Prostate gland (tissue), 2 donors: ENCODE data around the gene INO80E.

ENCODE experiments used
- CTCF ChIP-seq, 4 experiments: fragments of 200-600 bp in 2 of 4; fragments of 450-650 bp in 2 of 4; sonication (generic) in 2 of 4; IDR thresholded peaks; 1 replicate in 3 of 4; 2 replicates in 1 of 4; pipeline ENCODE4 v1.5.1; 2016 to 2019; ENCODE audit warnings: antibody characterized with exemption in 4 of 4, mild to moderate bottlenecking in 2 of 4, moderate library complexity in 2 of 4
- POLR2AphosphoS5 ChIP-seq: sonication (generic); formaldehyde crosslinking; IDR thresholded peaks from one replicate; pipeline ENCODE4 v1.6.1; 2017; ENCODE audit warnings: antibody characterized with exemption

DNA sequence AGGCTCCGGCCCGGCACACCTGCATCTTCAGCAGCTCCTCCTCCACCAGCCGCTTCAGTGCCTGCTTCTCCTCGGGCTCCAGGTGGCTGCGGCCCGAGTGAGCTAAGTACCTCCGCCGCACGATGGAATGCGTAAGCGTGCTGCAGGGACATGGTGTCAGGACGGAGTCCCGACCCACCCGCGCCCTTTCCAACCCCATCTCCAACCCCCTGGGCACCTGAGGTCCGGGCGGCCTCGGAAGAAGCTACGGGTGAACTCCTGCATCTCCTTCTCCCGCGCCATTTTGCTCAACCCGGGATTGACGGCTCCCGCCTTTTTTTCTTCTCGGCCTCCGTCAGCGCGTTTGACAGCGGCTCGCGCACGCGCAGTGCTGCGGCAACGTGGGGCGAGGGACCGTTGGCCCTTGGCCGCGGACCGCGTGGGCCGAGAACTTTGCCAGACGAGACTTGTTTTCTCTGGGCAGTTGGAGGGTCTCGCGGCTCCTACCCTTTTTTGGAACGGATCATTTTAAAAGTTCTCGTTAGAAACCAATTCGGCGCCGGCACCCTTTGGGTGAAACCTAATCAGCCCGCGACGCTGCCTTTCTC lies 624 bp upstream of the INO80E start, which contains the start of gene HIRIP3:
- TF ChIP-seq CTCF (IDR thresholded peaks at IDR 0.05) (no peak), POLR2AphosphoS5 (peak; percentile 75)
